Hepatocyte (in vitro differentiated cells): ENCODE data around the gene AQP5. TPM values are rescaled to one million over a fixed set of nuclear protein-coding genes. Genes with fewer than 3 reads are reported as not detected.

Experiments used
- DNase-seq: peaks from one replicate; pipeline ENCODE4 v3.0.0-alpha.2; 2016; ENCODE audit warnings: low spot score
- H2AFZ ChIP-seq: fragments of 200-600 bp; sonication (generic); 2 replicates; pipeline ENCODE4 v1.6.0; 2016; ENCODE audit warnings: antibody characterized with exemption, mild to moderate bottlenecking
- H3K27ac ChIP-seq: fragments of 200-600 bp; sonication (generic); 2 replicates; pipeline ENCODE4 v1.5.1; 2016; ENCODE audit warnings: mild to moderate bottlenecking
- H3K27me3 ChIP-seq: fragments of 200-600 bp; sonication (generic); 2 replicates; pipeline ENCODE4 v1.6.1; 2016
- H3K36me3 ChIP-seq: fragments of 200-600 bp; sonication (generic); replicated peaks from 2 replicates; pipeline ENCODE4 v1.5.1; 2016; ENCODE audit warnings: low read depth; ENCODE audit not compliant: insufficient read depth
- H3K4me1 ChIP-seq: fragments of 200-600 bp; sonication (generic); 2 replicates; pipeline ENCODE4 v1.5.1; 2016; ENCODE audit warnings: mild to moderate bottlenecking, moderate library complexity; ENCODE audit not compliant: insufficient read depth
- H3K4me2 ChIP-seq: fragments of 200-600 bp; sonication (generic); 2 replicates; pipeline ENCODE4 v1.6.0; 2016
- H3K4me3 ChIP-seq: fragments of 200-600 bp; sonication (generic); 2 replicates; pipeline ENCODE4 v1.5.1; 2016; ENCODE audit warnings: mild to moderate bottlenecking
- H3K79me2 ChIP-seq: fragments of 200-600 bp; sonication (generic); 2 replicates; pipeline ENCODE4 v1.6.0; 2017; ENCODE audit warnings: mild to moderate bottlenecking
- H3K9me2 ChIP-seq: fragments of 200-600 bp; sonication (generic); replicated peaks from 2 replicates; pipeline ENCODE4 v1.6.0; 2017; ENCODE audit warnings: mild to moderate bottlenecking; ENCODE audit not compliant: insufficient read depth
- H3K9me3 ChIP-seq: fragments of 200-600 bp; sonication (generic); 2 replicates; pipeline ENCODE4 v1.5.1; 2016; ENCODE audit warnings: low read depth, mild to moderate bottlenecking
- H4K20me1 ChIP-seq: fragments of 200-600 bp; sonication (generic); 2 replicates; pipeline ENCODE4 v1.6.0; 2016; ENCODE audit warnings: mild to moderate bottlenecking; ENCODE audit not compliant: insufficient read depth, poor library complexity, severe bottlenecking
- EZH2 ChIP-seq: fragments of 200-600 bp; sonication (generic); IDR thresholded peaks from 2 replicates; pipeline ENCODE4 v1.6.1; 2016; ENCODE audit warnings: antibody characterized with exemption, mild to moderate bottlenecking, borderline replicate concordance
- EZH2phosphoT487 ChIP-seq: fragments of 200-600 bp; sonication (generic); IDR thresholded peaks from one replicate; pipeline ENCODE4 v1.6.1; 2018; ENCODE audit warnings: antibody characterized with exemption, mild to moderate bottlenecking, low read depth, moderate library complexity; ENCODE audit not compliant: unreplicated experiment, severe bottlenecking
- WGBS: methylation state at CpG from one replicate; pipeline ENCODE4 v1.1.6; 2016; ENCODE audit warnings: low lambda C conversion rate; ENCODE audit errors: missing lambda C conversion rate; 5-methylcytosine and 5-hydroxymethylcytosine counted together
- polyA plus RNA-seq: library from polyadenylated mRNA; unstranded; fragments of >200 nt; fragmentation: Nextera tagmentation; extraction: Ambion mirVana; gene quantifications from 2 replicates; pipeline ENCODE4 v1.2.1, GENCODE V29; 2016
- total RNA-seq: library from RNA; depleted of rRNA; stranded (reverse); fragments of >200 nt; gene quantifications from 2 replicates; pipeline ENCODE4 v1.2.3, GENCODE V29; 2014
- TF ChIP-seq, protein P1 (sequence below): fragments of 200-600 bp; sonication (generic); IDR thresholded peaks from 2 replicates; pipeline ENCODE4 v1.5.1; 2016; ENCODE audit warnings: antibody characterized with exemption, mild to moderate bottlenecking; ENCODE audit not compliant: poor library complexity

Gene AQP5
- total and polyA plus RNA-seq, 2 experiments from 2014 or later = 0.50 to 1.2 TPM

DNA sequence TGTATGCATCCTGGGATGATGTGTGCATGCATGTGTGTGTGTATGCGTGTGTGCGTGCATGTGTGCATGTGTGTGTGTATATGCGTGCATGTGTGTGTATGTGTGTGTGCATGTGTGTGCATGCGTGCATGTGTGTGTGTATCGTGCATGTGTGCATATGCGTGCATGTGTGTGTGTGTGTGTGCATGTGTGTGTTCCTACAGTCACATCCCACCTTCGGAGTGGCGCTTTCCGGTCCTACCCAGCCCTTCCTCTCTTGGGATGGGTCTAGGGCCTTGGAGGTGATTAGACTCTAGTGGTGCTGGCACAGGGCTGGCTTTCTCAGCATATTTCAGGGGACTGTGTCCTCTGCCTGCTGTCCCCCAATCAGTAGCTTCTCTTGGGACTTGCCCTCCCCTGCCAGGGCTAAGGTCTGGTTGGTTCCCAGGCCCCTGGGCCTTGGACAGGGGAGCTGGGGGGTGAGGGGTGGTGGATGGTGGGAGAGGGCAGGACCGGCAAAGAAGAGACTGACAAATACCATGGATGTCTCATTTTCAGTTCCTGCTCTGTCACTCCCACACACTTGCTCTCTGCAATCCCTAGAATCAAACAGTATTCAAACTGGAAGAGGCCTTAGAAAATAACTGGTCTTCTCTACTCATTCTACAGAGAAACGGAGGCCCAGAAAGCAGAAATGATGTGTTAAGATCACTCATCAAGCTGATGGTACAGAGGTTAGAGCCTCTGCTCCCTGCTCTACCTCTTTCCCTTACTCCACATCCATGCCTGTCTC lies 36.1 kb upstream of the AQP5 start:
- Histone ChIP-seq H3K79me2 (no peaks in the 10 kb centered on the region), H3K4me1 (no peaks in the 10 kb centered on the region)

DNA sequence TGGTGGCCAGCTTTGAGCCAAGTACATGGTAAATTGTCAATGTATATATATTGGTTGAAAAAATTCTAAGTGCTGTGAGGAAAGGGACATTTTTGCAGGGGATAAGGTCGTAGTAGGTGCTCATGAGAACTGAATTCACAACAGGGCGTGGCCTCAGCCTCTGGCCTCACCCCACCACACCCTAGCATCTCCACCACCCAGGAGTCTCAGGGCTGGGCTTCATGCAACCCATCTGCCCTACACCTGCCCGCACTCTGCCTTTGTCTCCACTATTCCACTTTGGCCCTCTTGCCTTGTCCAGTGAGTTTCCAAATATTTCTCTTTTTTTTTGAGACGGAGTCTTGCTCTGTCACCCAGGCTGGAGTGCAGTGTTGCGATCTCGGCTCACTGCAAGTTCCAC lies 33.2 kb upstream of the AQP5 start:
- no peak for DNase-seq
- Histone ChIP-seq H4K20me1 (no peaks in the 10 kb centered on the region), H3K4me3 (no peak overlapping the region), H3K4me1 (no peaks in the 10 kb centered on the region), H3K27ac (no peak overlapping the region), H3K9me3 (no peaks in the 10 kb centered on the region), H3K9me2 (no peaks in the 10 kb centered on the region), H3K36me3 (no peaks in the 10 kb centered on the region), H2AFZ (no peak overlapping the region), H3K4me2 (no peak overlapping the region), H3K79me2 (no peaks in the 10 kb centered on the region), H3K27me3 (no peaks in the 10 kb centered on the region)
- no peak for TF ChIP-seq EZH2phosphoT487
- 85% methylated on average over 6 of the region's 6 CpGs for WGBS

More for the DNA sequence above, 36.1 kb upstream of the AQP5 start:
- 94% methylated on average over 11 of the region's 11 CpGs for WGBS
- Histone ChIP-seq H3K9me3 (no peaks in the 10 kb centered on the region), H3K4me3 (no peak overlapping the region), H3K27ac (no peak overlapping the region), H3K9me2 (no peaks in the 10 kb centered on the region), H2AFZ (no peak overlapping the region), H3K4me2 (no peak overlapping the region), H3K27me3 (no peaks in the 10 kb centered on the region), H4K20me1 (no peaks in the 10 kb centered on the region), H3K36me3 (no peaks in the 10 kb centered on the region)
- no peak for DNase-seq
- TF ChIP-seq EZH2 = no peak
- TF ChIP-seq, protein P1, sequence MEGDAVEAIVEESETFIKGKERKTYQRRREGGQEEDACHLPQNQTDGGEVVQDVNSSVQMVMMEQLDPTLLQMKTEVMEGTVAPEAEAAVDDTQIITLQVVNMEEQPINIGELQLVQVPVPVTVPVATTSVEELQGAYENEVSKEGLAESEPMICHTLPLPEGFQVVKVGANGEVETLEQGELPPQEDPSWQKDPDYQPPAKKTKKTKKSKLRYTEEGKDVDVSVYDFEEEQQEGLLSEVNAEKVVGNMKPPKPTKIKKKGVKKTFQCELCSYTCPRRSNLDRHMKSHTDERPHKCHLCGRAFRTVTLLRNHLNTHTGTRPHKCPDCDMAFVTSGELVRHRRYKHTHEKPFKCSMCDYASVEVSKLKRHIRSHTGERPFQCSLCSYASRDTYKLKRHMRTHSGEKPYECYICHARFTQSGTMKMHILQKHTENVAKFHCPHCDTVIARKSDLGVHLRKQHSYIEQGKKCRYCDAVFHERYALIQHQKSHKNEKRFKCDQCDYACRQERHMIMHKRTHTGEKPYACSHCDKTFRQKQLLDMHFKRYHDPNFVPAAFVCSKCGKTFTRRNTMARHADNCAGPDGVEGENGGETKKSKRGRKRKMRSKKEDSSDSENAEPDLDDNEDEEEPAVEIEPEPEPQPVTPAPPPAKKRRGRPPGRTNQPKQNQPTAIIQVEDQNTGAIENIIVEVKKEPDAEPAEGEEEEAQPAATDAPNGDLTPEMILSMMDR = no peak
- TF ChIP-seq EZH2phosphoT487 = no peak

- H3K9me2 ChIP-seq = no peaks in the 10 kb centered on the region
- H3K4me2 ChIP-seq = no peak overlapping the region
- no peaks in the 10 kb centered on the region for H3K36me3 ChIP-seq
- no peaks in the 10 kb centered on the region for H3K9me3 ChIP-seq
- H3K27me3 ChIP-seq = no peaks in the 10 kb centered on the region
- H4K20me1 ChIP-seq = no peaks in the 10 kb centered on the region
- DNase-seq = no peak
- H3K27ac ChIP-seq = no peak overlapping the region
- 90% methylated on average over 7 of the region's 7 CpGs for WGBS
- H3K79me2 ChIP-seq = no peaks in the 10 kb centered on the region
- TF ChIP-seq, protein P1 = no peak
- TF ChIP-seq EZH2phosphoT487 (no peak), EZH2 (no peak)
- H2AFZ ChIP-seq = no peak overlapping the region
- H3K4me3 ChIP-seq = no peak overlapping the region
- no peaks in the 10 kb centered on the region for H3K4me1 ChIP-seq
These were observed 32.1 kb upstream of the AQP5 start for GRCh38 chr12:49929581-49929980.

GRCh38 chr12:49930515-49931288 lies 31.0 kb upstream of the AQP5 start:
- TF ChIP-seq EZH2 (no peak), EZH2phosphoT487 (no peak)
- TF ChIP-seq, protein P1 = no peak
- Histone ChIP-seq H3K4me1 (no peaks in the 10 kb centered on the region), H3K79me2 (no peaks in the 10 kb centered on the region), H4K20me1 (no peaks in the 10 kb centered on the region), H3K27ac (no peak overlapping the region), H3K27me3 (no peaks in the 10 kb centered on the region), H3K9me3 (no peaks in the 10 kb centered on the region), H2AFZ (no peak overlapping the region), H3K36me3 (no peaks in the 10 kb centered on the region), H3K4me3 (no peak overlapping the region), H3K4me2 (no peak overlapping the region), H3K9me2 (no peaks in the 10 kb centered on the region)
- no peak for DNase-seq
- 75% methylated on average over 3 of the region's 3 CpGs for WGBS
